ENCODE measurements around the gene PTRH2. TPM values are rescaled to one million over a fixed set of nuclear protein-coding genes. Genes with fewer than 3 reads are reported as not detected.

The PTRH2 gene
- total RNA-seq, 2 donors from 2014 or later = 8.9 to 30.0 TPM

- Histone ChIP-seq H3K27me3 (replicated peaks; ENCODE audit: insufficient read depth) (no peaks in the 10 kb centered on the region), H3K9me3 (no peaks in the 10 kb centered on the region), H3K27ac (no peak overlapping the region), H3K36me3 (peaks cover 46% of the 10 kb centered on the region), H3K4me1 (ENCODE audit: control insufficient read depth in 1 of 2, low read depth in 2 of 2) (peaks cover 5 to 29% of the 10 kb centered on the region in 2 donors), H3K4me3 (no peak overlapping the region)
- no peak for ATAC-seq (ENCODE audit: insufficient number of reproducible peaks, low FRiP score, low read depth)
- no peak for DNase-seq (ENCODE audit: low spot score)
- no peak for TF ChIP-seq CTCF (IDR thresholded peaks at IDR 0.05)
These were observed 56.6 kb downstream of the PTRH2 start for GRCh38 chr17:59650642-59651041.

- DNase-seq (ENCODE audit: low spot score) (no peak), ATAC-seq (ENCODE audit: insufficient number of reproducible peaks, low FRiP score, low read depth) (no peak)
- Histone ChIP-seq H3K27me3 (replicated peaks; ENCODE audit: insufficient read depth) (no peaks in the 10 kb centered on the region), H3K9me3 (no peaks in the 10 kb centered on the region), H3K36me3 (peaks cover 39% of the 10 kb centered on the region), H3K4me3 (no peak overlapping the region), H3K27ac (no peak overlapping the region), H3K4me1 (ENCODE audit: control insufficient read depth in 1 of 2, low read depth in 2 of 2) (peaks cover 5 to 37% of the 10 kb centered on the region in 2 donors)
- TF ChIP-seq CTCF (IDR thresholded peaks at IDR 0.05) = no peak
These were observed 57.3 kb downstream of the PTRH2 start for GRCh38 chr17:59649886-59650285.

Other genes starting within 250 kb of the PTRH2 start
- gene DHX40, start 141.8 kb downstream of the PTRH2 start, total RNA-seq = 10 to 100 TPM; 31.3 to 33.4 TPM
- gene CLTC, start 87.5 kb downstream of the PTRH2 start, total RNA-seq = 100 to 1,000 TPM; 273 to 285 TPM
- 100 to 1,000 TPM; 183 to 728 TPM for gene VMP1, start 224 bp upstream of the PTRH2 start, total RNA-seq
- gene TUBD1, start 185.5 kb upstream of the PTRH2 start, total RNA-seq = 10 to 100 TPM; 11.0 to 28.0 TPM
- gene RPS6KB1, start 185.7 kb upstream of the PTRH2 start, total RNA-seq = 10 to 100 TPM; 31.0 to 62.6 TPM